ENCODE measurements around the gene PKIG. TPM values are rescaled to one million over a fixed set of nuclear protein-coding genes. Genes with fewer than 3 reads are reported as not detected.

PKIG gene
- total RNA-seq (100 to 1,000 TPM; 348 to 511 (median 395) TPM), polyA plus RNA-seq (10 to 100 TPM; 43.9 to 78.4 (median 75.7) TPM)

DNA sequence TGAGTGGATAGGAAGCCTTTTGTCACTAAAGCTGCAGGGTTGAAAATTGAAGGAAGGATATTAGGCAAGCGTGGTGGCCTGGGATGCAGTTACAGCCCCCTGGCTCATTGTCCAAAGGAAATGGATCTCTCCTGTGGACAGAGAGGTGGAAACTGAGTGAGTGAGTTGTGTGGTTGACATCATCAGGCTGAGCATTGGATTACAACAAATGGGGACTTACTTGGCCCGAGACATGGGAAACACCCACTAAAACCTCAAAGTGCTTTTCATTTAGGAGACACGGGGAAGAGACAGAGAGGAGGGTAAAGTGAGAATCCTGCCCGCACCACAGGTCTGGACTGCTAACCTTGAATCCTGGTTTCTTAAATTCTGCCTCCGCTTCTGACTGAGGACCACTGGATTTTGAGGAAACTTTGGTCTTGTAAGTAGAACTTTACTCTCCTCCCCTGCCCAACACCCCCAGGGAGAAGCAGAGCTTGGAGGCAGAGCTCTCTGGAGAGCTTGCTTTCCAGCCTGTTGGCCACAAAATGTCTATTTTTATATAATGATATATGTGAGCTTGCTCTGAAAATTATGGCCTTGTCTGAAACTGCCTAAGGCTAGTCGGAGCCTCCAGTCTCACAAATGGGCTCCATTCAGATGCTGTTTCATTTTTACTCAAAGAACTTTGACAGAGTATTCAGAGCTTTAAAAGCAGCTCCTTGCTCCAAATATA is at the start of gene PKIG:
PKIG (plus strand) TSS at position 269 of the 715 bp plus-strand sequence. CDS start 31,978 bp downstream, outside the sequence.
- no peaks in the 10 kb centered on the region for H3K36me3 ChIP-seq
- no peaks in the 10 kb centered on the region for H3K27me3 ChIP-seq
- peak within 1 kb of the TSS; percentile 32 to 49 (median 38) for H3K4me3 ChIP-seq
- 47 to 87% methylated on average over 6 of the region's 6 CpGs for WGBS, 2 donors
- intact Hi-C loops (cut with DNase I) = no loop called here
- TF ChIP-seq POLR2A (IDR thresholded peaks at IDR 0.05) (peak in 1 of 2 donors; percentile 42), EP300 (IDR thresholded peaks at IDR 0.05) (no peak), CTCF (IDR thresholded peaks at IDR 0.05) (no peak), POLR2AphosphoS5 (IDR thresholded peaks at IDR 0.05) (peak; percentile 51 to 76 (median 64))
- peak; percentile 82 for DNase-seq
- H3K27ac ChIP-seq = peak within 1 kb of the TSS; percentile 79 to 95 (median 90)
- peaks cover 0 to 100% (median 93%) of the 10 kb centered on the region in 4 donors for H3K4me1 ChIP-seq
- no peaks in the 10 kb centered on the region for H3K9me3 ChIP-seq

GRCh38 chr20:44532981-44533331 is 49.4 kb upstream of the PKIG start:
- no peak for DNase-seq
- peak overlapping the region; percentile 56 to 97 (median 78) for H3K4me3 ChIP-seq
- intact Hi-C loops (cut with DNase I) = loop anchor here (10.0 kb wide), 1 partner anchor 202 kb away; no protein-coding TSS in a partner anchor
- H3K9me3 ChIP-seq = no peaks in the 10 kb centered on the region
- no peaks in the 10 kb centered on the region for H3K36me3 ChIP-seq
- H3K4me1 ChIP-seq = peaks cover 0 to 54% (median 37%) of the 10 kb centered on the region in 4 donors
- 62 to 80% methylated on average over 2 of the region's 2 CpGs for WGBS, 2 donors
- TF ChIP-seq POLR2AphosphoS5 (IDR thresholded peaks at IDR 0.05) (no peak), EP300 (IDR thresholded peaks at IDR 0.05) (no peak), POLR2A (IDR thresholded peaks at IDR 0.05) (no peak), CTCF (IDR thresholded peaks at IDR 0.05) (no peak)
- peak overlapping the region; percentile 76 to 92 (median 84) for H3K27ac ChIP-seq
- H3K27me3 ChIP-seq = no peaks in the 10 kb centered on the region

DNA sequence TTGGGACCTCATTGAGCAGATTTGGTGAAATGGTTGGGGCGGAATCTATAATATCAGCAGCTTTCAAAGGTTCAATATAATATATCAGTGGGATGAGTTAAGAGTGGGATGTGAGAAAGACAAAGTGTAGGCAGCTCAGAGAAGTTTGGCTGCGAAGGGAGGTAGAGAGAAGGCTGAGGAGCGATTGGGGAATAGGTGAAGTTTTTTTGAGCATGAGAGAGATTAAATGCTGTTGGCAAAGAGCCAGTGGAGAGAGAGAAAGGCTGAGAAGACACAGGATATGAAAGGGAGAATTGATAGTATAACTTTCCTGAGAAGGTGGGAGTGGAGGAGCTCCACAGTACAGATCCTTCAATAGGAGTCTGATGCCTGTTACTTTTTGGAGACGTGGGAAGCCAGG is 48.5 kb upstream of the PKIG start:
- Histone ChIP-seq H3K27me3 (no peaks in the 10 kb centered on the region), H3K4me3 (no peak overlapping the region), H3K9me3 (no peaks in the 10 kb centered on the region), H3K4me1 (peaks cover 0 to 64% (median 43%) of the 10 kb centered on the region in 4 donors), H3K27ac (peak overlapping the region; percentile 76 to 92 (median 84)), H3K36me3 (no peaks in the 10 kb centered on the region)
- TF ChIP-seq POLR2A (IDR thresholded peaks at IDR 0.05) (no peak), CTCF (IDR thresholded peaks at IDR 0.05) (no peak), POLR2AphosphoS5 (IDR thresholded peaks at IDR 0.05) (no peak), EP300 (IDR thresholded peaks at IDR 0.05) (no peak)
- DNase-seq = no peak
- WGBS, 2 donors = 75 to 77% methylated on average over 4 of the region's 4 CpGs
- intact Hi-C loops (cut with DNase I) = loop anchor here (10.0 kb wide), 1 partner anchor 201 kb away; no protein-coding TSS in a partner anchor

- Histone ChIP-seq H3K9me3 (no peaks in the 10 kb centered on the region), H3K4me3 (no peak overlapping the region), H3K27ac (peak overlapping the region; percentile 55 to 92 (median 62)), H3K4me1 (peaks cover 0 to 75% (median 52%) of the 10 kb centered on the region in 4 donors), H3K27me3 (no peaks in the 10 kb centered on the region), H3K36me3 (no peaks in the 10 kb centered on the region)
- DNase-seq = no peak
- WGBS, 2 donors = 16 to 64% methylated on average over 3 of the region's 3 CpGs
- intact Hi-C loops (cut with DNase I) = loop anchor here (10.0 kb wide), 1 partner anchor 199 kb away; no protein-coding TSS in a partner anchor
- no peak for TF ChIP-seq POLR2AphosphoS5 (IDR thresholded peaks at IDR 0.05)
- TF ChIP-seq CTCF (IDR thresholded peaks at IDR 0.05) = no peak
- no peak for TF ChIP-seq POLR2A (IDR thresholded peaks at IDR 0.05)
- TF ChIP-seq EP300 (IDR thresholded peaks at IDR 0.05) = no peak
These were observed 46.2 kb upstream of the PKIG start for GRCh38 chr20:44536175-44536574.

Measured in sigmoid colon (tissue), 7 donors.